Esophagus squamous epithelium (tissue), 5 donors: ENCODE measurements around the gene FAM181A. TPM values are rescaled to one million over a fixed set of nuclear protein-coding genes. Genes with fewer than 3 reads are reported as not detected.
A peak's percentile ranks its signal among the peaks of the same experiment; 100 is the strongest.

ENCODE experiments used
- DNase-seq: peaks from one replicate; lab custom pipeline; 2025; lab: John Stamatoyannopoulos, UW
- H3K27ac ChIP-seq, 4 donors: fragments of 200-600 bp; sonication (generic); one replicate each; pipeline ENCODE4 v1.5.1; 2016 to 2019; ENCODE audit warnings: mild to moderate bottlenecking in 1 of 4
- H3K27me3 ChIP-seq, 4 donors: fragments of 200-600 bp; sonication (generic); 1 replicate in 3 of 4; 2 replicates in 1 of 4; pipeline versions ENCODE4 v1.5.1 to v1.6.0; 2017 to 2021; ENCODE audit warnings: antibody characterized with exemption in 1 of 4
- H3K36me3 ChIP-seq, 3 donors: fragments of 200-600 bp; sonication (generic); one replicate each; pipeline ENCODE4 v1.5.1; 2016 to 2019
- H3K4me1 ChIP-seq, 3 donors: fragments of 200-600 bp; sonication (generic); one replicate each; pipeline ENCODE4 v1.5.1; 2017 to 2019
- H3K4me3 ChIP-seq, 4 donors: fragments of 200-600 bp; sonication (generic); 1 replicate in 3 of 4; 2 replicates in 1 of 4; pipeline ENCODE4 v1.5.1; 2016 to 2019; ENCODE audit warnings: mild to moderate bottlenecking in 2 of 4, moderate library complexity in 1 of 4
- H3K9me3 ChIP-seq, 3 donors: fragments of 200-600 bp; sonication (generic); one replicate each; pipeline ENCODE4 v1.5.1; 2016 to 2019
- POLR2A ChIP-seq, 4 donors: fragments of 450-650 bp; IDR thresholded peaks; one replicate each; pipeline ENCODE4 v1.6.1; 2017; ENCODE audit warnings: antibody characterized with exemption in 4 of 4, mild to moderate bottlenecking in 4 of 4, moderate library complexity in 3 of 4
- WGBS, 2 donors: methylation state at CpG; one replicate each; pipeline ENCODE4 v1.1.5; 2018; 5-methylcytosine and 5-hydroxymethylcytosine counted together
- intact Hi-C: fragments of 100-400 bp; cut with DNase I; formaldehyde crosslinking; loops from one replicate; pipeline ENCODE4 v1.15.0; 2022
- total RNA-seq, 4 donors: library from RNA; depleted of rRNA; stranded (reverse); fragments of >200 nt; gene quantifications; one replicate each; pipeline ENCODE4 v1.1.0, GENCODE V29; 2016
- TF ChIP-seq, protein P1 (sequence below), 6 experiments: fragments of 450-650 bp in 4 of 6; fragments of 200-600 bp in 2 of 6; sonication (generic) in 2 of 6; IDR thresholded peaks; one replicate each; pipeline ENCODE4 v1.5.1; 2016 to 2019; ENCODE audit warnings: antibody characterized with exemption in 6 of 6, mild to moderate bottlenecking in 4 of 6, moderate library complexity in 4 of 6
- donor health status: DM: yes; HTN: yes; CAD: no.

Gene FAM181A
- total RNA-seq, 4 donors from 2014 or later = not detected

DNA sequence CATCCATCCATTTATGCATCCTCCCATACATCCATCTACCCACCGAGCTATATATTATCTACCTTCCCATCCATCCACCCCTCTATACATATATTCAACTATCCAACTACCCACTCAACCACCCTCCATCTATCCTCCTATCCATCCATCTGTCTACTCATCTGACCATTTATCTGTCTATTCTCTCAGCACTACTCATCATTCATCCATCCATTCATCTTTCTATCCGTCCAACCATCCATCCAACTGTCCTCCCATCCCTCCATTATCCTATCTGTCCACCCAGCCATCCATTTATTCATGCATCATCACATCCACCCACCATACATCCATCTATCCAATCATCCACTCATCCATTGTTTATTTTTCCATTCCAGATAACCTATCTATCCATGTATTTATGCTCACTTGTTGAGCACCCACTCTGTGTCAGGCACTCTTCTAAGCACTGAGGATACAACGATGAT lies 37.7 kb downstream of the FAM181A start:
- H3K9me3 ChIP-seq = no peaks in the 10 kb centered on the region
- TF ChIP-seq POLR2A (IDR thresholded peaks at IDR 0.05) = no peak
- TF ChIP-seq, protein P1, sequence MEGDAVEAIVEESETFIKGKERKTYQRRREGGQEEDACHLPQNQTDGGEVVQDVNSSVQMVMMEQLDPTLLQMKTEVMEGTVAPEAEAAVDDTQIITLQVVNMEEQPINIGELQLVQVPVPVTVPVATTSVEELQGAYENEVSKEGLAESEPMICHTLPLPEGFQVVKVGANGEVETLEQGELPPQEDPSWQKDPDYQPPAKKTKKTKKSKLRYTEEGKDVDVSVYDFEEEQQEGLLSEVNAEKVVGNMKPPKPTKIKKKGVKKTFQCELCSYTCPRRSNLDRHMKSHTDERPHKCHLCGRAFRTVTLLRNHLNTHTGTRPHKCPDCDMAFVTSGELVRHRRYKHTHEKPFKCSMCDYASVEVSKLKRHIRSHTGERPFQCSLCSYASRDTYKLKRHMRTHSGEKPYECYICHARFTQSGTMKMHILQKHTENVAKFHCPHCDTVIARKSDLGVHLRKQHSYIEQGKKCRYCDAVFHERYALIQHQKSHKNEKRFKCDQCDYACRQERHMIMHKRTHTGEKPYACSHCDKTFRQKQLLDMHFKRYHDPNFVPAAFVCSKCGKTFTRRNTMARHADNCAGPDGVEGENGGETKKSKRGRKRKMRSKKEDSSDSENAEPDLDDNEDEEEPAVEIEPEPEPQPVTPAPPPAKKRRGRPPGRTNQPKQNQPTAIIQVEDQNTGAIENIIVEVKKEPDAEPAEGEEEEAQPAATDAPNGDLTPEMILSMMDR (IDR thresholded peaks at IDR 0.05) = no peak
- no peak overlapping the region for H3K4me3 ChIP-seq
- no peaks in the 10 kb centered on the region for H3K27me3 ChIP-seq
- peaks cover 6 to 78% (median 31%) of the 10 kb centered on the region in 3 donors for H3K4me1 ChIP-seq
- no peak for DNase-seq
- H3K36me3 ChIP-seq = no peaks in the 10 kb centered on the region
- intact Hi-C loops = no loop called here
- WGBS, 2 donors = 80 to 89% methylated on average over 3 of the region's 3 CpGs
- peak overlapping the region in 3 of 4 donors; percentile 45 to 84 (median 72) for H3K27ac ChIP-seq

DNA sequence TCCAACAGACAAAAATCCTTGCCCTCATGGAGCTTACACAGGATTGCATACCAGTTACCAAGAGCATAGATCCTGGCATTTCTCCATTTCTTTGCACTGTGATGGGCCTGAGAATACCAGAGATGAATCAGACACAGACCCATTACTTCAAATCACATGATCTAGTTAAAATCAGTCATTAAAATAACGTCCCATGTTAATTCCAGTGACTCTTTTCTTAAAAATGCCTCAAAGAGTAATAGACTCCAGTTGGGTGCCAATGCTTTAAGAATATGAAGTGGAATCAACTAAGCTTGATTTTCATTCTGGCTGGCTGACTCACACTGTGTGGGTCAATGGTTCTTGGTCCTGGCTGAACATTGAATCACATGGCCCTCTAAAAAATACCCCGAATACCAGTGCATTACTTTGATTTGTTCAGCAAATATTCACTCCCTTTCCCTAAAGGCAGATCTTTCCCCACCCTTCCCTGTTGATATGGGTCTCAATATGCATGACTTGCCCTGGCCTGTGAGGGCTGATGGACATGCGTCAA lies 38.2 kb downstream of the FAM181A start:
- no peak for TF ChIP-seq POLR2A (IDR thresholded peaks at IDR 0.05)
- Histone ChIP-seq H3K9me3 (no peaks in the 10 kb centered on the region), H3K4me3 (no peak overlapping the region), H3K27ac (peak overlapping the region; percentile 54 to 84 (median 65)), H3K27me3 (no peaks in the 10 kb centered on the region), H3K36me3 (no peaks in the 10 kb centered on the region), H3K4me1 (peaks cover 1 to 78% (median 31%) of the 10 kb centered on the region in 3 donors)
- 8 to 34% methylated on average over 2 to 3 of the region's 3 CpGs for WGBS, 2 donors
- intact Hi-C loops = no loop called here
- DNase-seq = no peak

DNA sequence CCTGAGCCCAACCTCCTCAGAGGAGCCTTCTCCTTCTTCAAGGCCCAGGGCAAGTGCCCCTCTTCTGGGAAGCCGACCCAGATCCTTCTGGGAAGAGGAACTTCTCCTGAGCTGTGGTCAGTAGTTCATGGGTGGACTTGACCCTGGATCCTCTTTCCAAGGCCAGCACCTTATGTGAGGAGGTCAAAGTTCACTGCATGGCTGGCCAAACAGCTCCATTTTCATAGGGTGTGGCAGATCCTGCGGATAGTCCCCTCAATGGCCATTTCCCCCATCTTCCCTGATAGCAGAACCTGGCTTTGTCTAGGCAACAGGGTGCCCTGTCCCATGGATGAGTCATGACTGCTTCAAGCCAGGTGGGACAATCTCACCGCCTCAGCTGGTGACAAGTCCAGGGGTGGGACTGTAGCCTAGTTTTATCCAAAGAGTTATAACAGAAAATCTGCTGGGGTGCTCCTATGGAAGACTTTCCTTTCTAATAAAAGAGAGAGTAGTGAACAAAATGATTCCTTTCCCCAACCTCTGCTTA lies 38.9 kb downstream of the FAM181A start:
- no peak for DNase-seq
- intact Hi-C loops = no loop called here
- Histone ChIP-seq H3K4me1 (peaks cover 0 to 79% (median 26%) of the 10 kb centered on the region in 3 donors), H3K4me3 (no peak overlapping the region), H3K36me3 (no peaks in the 10 kb centered on the region), H3K27me3 (no peaks in the 10 kb centered on the region), H3K9me3 (no peaks in the 10 kb centered on the region), H3K27ac (peak overlapping the region; percentile 54 to 84 (median 65))
- TF ChIP-seq, protein P1 (IDR thresholded peaks at IDR 0.05) = no peak
- no peak for TF ChIP-seq POLR2A (IDR thresholded peaks at IDR 0.05)
- WGBS, 2 donors = 93% methylated on average over 2 to 3 of the region's 3 CpGs

DNA sequence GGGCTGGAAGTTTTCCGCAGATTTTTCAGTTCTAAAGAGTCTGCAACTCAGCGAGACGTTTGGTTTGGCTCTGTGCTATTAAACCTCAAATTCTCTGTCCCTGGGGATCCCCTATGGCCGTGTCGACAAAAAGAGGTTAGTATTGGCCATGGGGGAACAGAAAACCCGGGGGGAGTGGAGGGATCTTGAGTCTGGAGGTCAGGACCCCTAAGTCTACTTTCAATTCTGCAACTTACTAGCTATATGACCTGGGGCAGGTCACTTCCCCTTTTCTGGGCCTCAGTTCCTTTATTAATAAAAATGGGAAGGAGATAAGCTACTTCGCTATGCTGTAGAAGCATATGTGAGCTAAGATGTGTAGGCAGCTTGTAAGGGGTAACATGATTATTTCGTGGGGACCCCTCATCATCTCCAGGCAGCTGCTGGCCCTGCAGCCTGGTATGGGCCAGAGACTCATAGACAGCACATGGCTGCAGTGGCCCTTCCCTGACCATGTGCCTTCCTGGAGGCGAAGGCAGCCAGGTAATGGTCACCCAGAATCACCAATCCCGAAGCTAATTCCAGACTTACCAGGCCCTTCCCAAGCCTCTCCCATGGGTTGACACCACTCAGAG lies 40.6 kb downstream of the FAM181A start:
- Histone ChIP-seq H3K9me3 (no peaks in the 10 kb centered on the region), H3K27me3 (no peaks in the 10 kb centered on the region), H3K4me1 (peaks cover 0 to 82% (median 32%) of the 10 kb centered on the region in 3 donors), H3K36me3 (no peaks in the 10 kb centered on the region), H3K4me3 (no peak overlapping the region), H3K27ac (peak overlapping the region in 2 of 4 donors; percentile 76 to 84)
- intact Hi-C loops = no loop called here
- no peak for DNase-seq
- TF ChIP-seq, protein P1 (IDR thresholded peaks at IDR 0.05) = no peak
- TF ChIP-seq POLR2A (IDR thresholded peaks at IDR 0.05) = no peak
- 77 to 82% methylated on average over 9 of the region's 10 CpGs for WGBS, 2 donors

DNA sequence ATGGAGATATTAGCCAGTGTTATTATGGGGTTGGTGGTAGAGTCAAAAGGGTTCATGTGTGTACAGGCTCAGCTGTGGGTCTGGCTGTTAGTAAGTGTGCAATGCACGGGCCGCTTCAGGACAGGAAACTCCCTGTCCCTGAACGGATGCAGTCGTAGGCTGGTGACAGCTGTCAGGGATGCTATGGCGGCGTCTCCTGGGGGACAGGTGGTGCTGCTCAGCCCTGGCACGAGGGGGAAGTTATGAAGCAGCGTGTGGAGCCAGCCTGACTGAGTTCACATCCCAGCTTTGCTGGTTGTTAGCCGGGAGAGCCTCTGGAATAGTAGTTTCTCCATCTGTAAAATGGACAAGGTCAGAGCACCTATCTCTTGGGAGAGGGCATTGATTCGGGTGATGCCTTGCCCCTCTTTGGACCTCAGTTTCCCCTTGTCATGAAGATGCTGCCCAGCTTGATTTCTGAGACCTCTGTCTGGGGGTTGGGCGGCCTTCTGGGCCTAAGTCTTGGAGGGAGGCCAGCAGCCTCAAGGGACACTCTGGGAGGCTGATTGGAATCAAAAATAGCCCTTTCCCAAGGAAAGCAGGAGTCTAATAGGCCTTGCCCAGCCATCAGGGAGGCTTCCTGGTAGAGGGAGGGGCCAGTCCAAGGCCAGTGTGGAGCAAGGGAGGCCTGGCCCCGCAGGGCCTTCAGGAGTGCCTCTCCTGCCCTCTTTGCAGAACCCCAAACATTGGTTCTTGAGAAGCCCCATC lies 42.1 kb downstream of the FAM181A start:
- 59 to 81% methylated on average over 11 of the region's 12 CpGs for WGBS, 2 donors
- Histone ChIP-seq H3K27me3 (no peaks in the 10 kb centered on the region), H3K9me3 (no peaks in the 10 kb centered on the region), H3K27ac (peak overlapping the region in 3 of 4 donors; percentile 39 to 85 (median 84)), H3K4me1 (peaks cover 0 to 74% (median 33%) of the 10 kb centered on the region in 3 donors), H3K36me3 (no peaks in the 10 kb centered on the region), H3K4me3 (no peak overlapping the region)
- intact Hi-C loops = no loop called here
- no peak for DNase-seq
- TF ChIP-seq, protein P1 (IDR thresholded peaks at IDR 0.05) = no peak
- no peak for TF ChIP-seq POLR2A (IDR thresholded peaks at IDR 0.05)
